Thoracic aorta (tissue), 2 donors: ENCODE results near the gene PHF20. TPM values are rescaled to one million over a fixed set of nuclear protein-coding genes. Genes with fewer than 3 reads are reported as not detected.

Source experiments
- ATAC-seq: fragments of 150-250 bp; one replicate; pipeline ENCODE4 v1.8.0; 2017; ENCODE audit warnings: low read depth; ENCODE audit not compliant: insufficient number of reproducible peaks, low FRiP score
- DNase-seq: peaks from one replicate; pipeline ENCODE4 v3.0.0-alpha.2; 2020; ENCODE audit warnings: low spot score
- H3K27ac ChIP-seq, 2 donors: fragments of 200-600 bp; sonication (generic); 1 replicate in 1 of 2; 2 replicates in 1 of 2; pipeline ENCODE4 v1.5.1; 2016; ENCODE audit warnings: mild to moderate bottlenecking in 2 of 2, moderate library complexity in 2 of 2
- H3K27me3 ChIP-seq: fragments of 200-600 bp; sonication (generic); replicated peaks from 2 replicates; pipeline ENCODE4 v1.6.0; 2016; ENCODE audit warnings: mild to moderate bottlenecking; ENCODE audit not compliant: insufficient read depth
- H3K36me3 ChIP-seq: fragments of 200-600 bp; sonication (generic); one replicate; pipeline ENCODE4 v1.5.1; 2016
- H3K4me1 ChIP-seq, 2 donors: fragments of 200-600 bp; sonication (generic); 1 replicate in 1 of 2; 2 replicates in 1 of 2; pipeline versions ENCODE4 v1.5.1 to v1.6.0; 2016; ENCODE audit warnings: low read depth in 2 of 2, mild to moderate bottlenecking in 1 of 2; ENCODE audit not compliant: control insufficient read depth in 1 of 2
- H3K4me3 ChIP-seq: fragments of 200-600 bp; sonication (generic); 2 replicates; pipeline ENCODE4 v1.5.1; 2016; ENCODE audit warnings: mild to moderate bottlenecking
- H3K9me3 ChIP-seq: fragments of 200-600 bp; sonication (generic); 2 replicates; pipeline ENCODE4 v1.5.1; 2016
- CTCF ChIP-seq: fragments of 200-600 bp; sonication (generic); IDR thresholded peaks from one replicate; pipeline ENCODE4 v1.5.1; 2019; ENCODE audit warnings: antibody characterized with exemption
- total RNA-seq, 2 donors: library from RNA; depleted of rRNA; stranded (reverse); fragments of >200 nt; gene quantifications; one replicate each; pipeline versions ENCODE4 v1.1.0 to v1.2.3, GENCODE V29; 2016

Gene PHF20
- total RNA-seq, 2 donors from 2014 or later: 35.8 to 46.8 TPM

GRCh38 chr20:35828434-35828833, 56.6 kb downstream of the PHF20 start:
- Histone ChIP-seq H3K27me3 (no peaks in the 10 kb centered on the region), H3K4me1 (peaks cover 0 to 9% of the 10 kb centered on the region in 2 donors), H3K9me3 (no peaks in the 10 kb centered on the region), H3K4me3 (no peak overlapping the region), H3K36me3 (no peaks in the 10 kb centered on the region), H3K27ac (no peak overlapping the region)
- ATAC-seq (no peak), DNase-seq (no peak)
- no peak for TF ChIP-seq CTCF

GRCh38 chr20:35828916-35829315, 57.1 kb downstream of the PHF20 start:
- Histone ChIP-seq H3K27ac (no peak overlapping the region), H3K36me3 (no peaks in the 10 kb centered on the region), H3K27me3 (no peaks in the 10 kb centered on the region), H3K4me1 (peaks cover 0 to 9% of the 10 kb centered on the region in 2 donors), H3K4me3 (no peak overlapping the region), H3K9me3 (no peaks in the 10 kb centered on the region)
- no peak for TF ChIP-seq CTCF
- no peak for DNase-seq
- no peak for ATAC-seq

- no peak for ATAC-seq
- no peak for DNase-seq
Measured at GRCh38 chr20:35830264-35830663, 58.4 kb downstream of the PHF20 start.

GRCh38 chr20:35831029-35831428, 59.2 kb downstream of the PHF20 start:
- no peak for TF ChIP-seq CTCF
- Histone ChIP-seq H3K4me3 (no peak overlapping the region), H3K36me3 (no peaks in the 10 kb centered on the region), H3K27ac (no peak overlapping the region), H3K4me1 (peaks cover 0 to 9% of the 10 kb centered on the region in 2 donors), H3K27me3 (no peaks in the 10 kb centered on the region), H3K9me3 (no peaks in the 10 kb centered on the region)
- DNase-seq (no peak), ATAC-seq (no peak)

More at GRCh38 chr20:35830264-35830663, 58.4 kb downstream of the PHF20 start:
- peaks cover 0 to 9% of the 10 kb centered on the region in 2 donors for H3K4me1 ChIP-seq
- no peak overlapping the region for H3K27ac ChIP-seq
- no peaks in the 10 kb centered on the region for H3K9me3 ChIP-seq
- H3K4me3 ChIP-seq: no peak overlapping the region
- no peaks in the 10 kb centered on the region for H3K36me3 ChIP-seq
- H3K27me3 ChIP-seq: no peaks in the 10 kb centered on the region
- TF ChIP-seq CTCF: no peak

- TF ChIP-seq CTCF: no peak
- H3K4me3 ChIP-seq: no peak overlapping the region
- H3K9me3 ChIP-seq: no peaks in the 10 kb centered on the region
- ATAC-seq: no peak
- H3K27ac ChIP-seq: no peak overlapping the region
- peaks cover 0 to 4% of the 10 kb centered on the region in 2 donors for H3K4me1 ChIP-seq
- no peak for DNase-seq
- H3K36me3 ChIP-seq: no peaks in the 10 kb centered on the region
- no peaks in the 10 kb centered on the region for H3K27me3 ChIP-seq
Measured at GRCh38 chr20:35831971-35832370, 60.2 kb downstream of the PHF20 start.
